HCT116 (cell line): Measurements from ENCODE around the gene ADORA1. TPM values are rescaled to one million over a fixed set of nuclear protein-coding genes. Genes with fewer than 3 reads are reported as not detected.

ENCODE experiments used
- ATAC-seq: fragments of 200-7000 bp; cut with Tn5 transposase; 2 replicates; pipeline ENCODE4 v1.9.1; 2020; ENCODE audit warnings: mild to moderate bottlenecking, moderate library complexity
- BruUV-seq: library from RNA; stranded (reverse); fragments of 400-500 nt; replicated peaks from 2 replicates; lab custom pipeline; 2021; lab: Mats Ljungman, UMichigan
- CTCF ChIA-PET: fragments of 300-600 bp; sonication (Branson Sonifier 250); formaldehyde crosslinking; loops from one replicate; lab custom pipeline; 2021; ENCODE audit warnings: antibody characterized with exemption; lab: Charles Lee
- POLR2A ChIA-PET: fragments of 300-600, 350-600 bp; sonication (Branson Sonifier 250); formaldehyde crosslinking; loops from one replicate; lab custom pipeline; 2021; ENCODE audit warnings: antibody characterized with exemption; lab: Charles Lee
- RAD21 ChIA-PET, 2 experiments: fragments of 300-600 bp; sonication (Branson Sonifier 250); formaldehyde crosslinking; loops; one replicate each; lab custom pipeline; 2023; ENCODE audit warnings: low total read pairs in 2 of 2; ENCODE audit not compliant: uncharacterized antibody in 2 of 2, unreplicated experiment in 2 of 2, low non-redundant PET in 1 of 2; lab: Charles Lee
- DNase-seq: peaks from one replicate; pipeline ENCODE4 v3.0.0-alpha.2; 2010; ENCODE audit warnings: low read depth, low spot score
- H2AFZ ChIP-seq: fragments of 200-600 bp; shearing (Covaris generic), sonication (generic); 2 replicates; pipeline ENCODE4 v1.6.1; 2017; ENCODE audit warnings: low read depth, mixed run types, mixed read lengths, antibody characterized with exemption, low read length; ENCODE audit not compliant: poor library complexity, severe bottlenecking
- H3K27ac ChIP-seq: 2 replicates; pipeline ENCODE4 v1.5.1; 2012; ENCODE audit warnings: low read depth, low read length
- H3K27me3 ChIP-seq: fragments of 200-600 bp; sonication (generic); 2 replicates; pipeline ENCODE4 v1.6.1; 2016; ENCODE audit warnings: mixed run types, low read length, mixed read lengths; ENCODE audit not compliant: insufficient read depth
- H3K36me3 ChIP-seq, 2 experiments: fragments of 200-500 bp in 1 of 2; fragments of 200-600 bp in 1 of 2; sonication (Bioruptor generic) in 1 of 2; sonication (generic) in 1 of 2; 2 replicates each; pipeline versions ENCODE4 v1.5.1 to v1.6.1; 2014 to 2016; ENCODE audit warnings: low read length in 2 of 2, inconsistent platforms in 1 of 2, mixed read lengths in 1 of 2, mixed run types in 1 of 2; ENCODE audit not compliant: insufficient read depth in 2 of 2, control insufficient read depth in 1 of 2
- H3K4me1 ChIP-seq, 2 experiments: fragments of 200-600 bp in 1 of 2; sonication (generic) in 1 of 2; 2 replicates each; pipeline versions ENCODE4 v1.5.1 to v1.6.1; 2012 to 2017; ENCODE audit warnings: low read length in 2 of 2, inconsistent platforms in 1 of 2, mild to moderate bottlenecking in 1 of 2, mixed read lengths in 1 of 2, mixed run types in 1 of 2, moderate library complexity in 1 of 2; ENCODE audit not compliant: insufficient read depth in 2 of 2, control insufficient read depth in 1 of 2
- H3K4me2 ChIP-seq: fragments of 200-600 bp; sonication (generic); 2 replicates; pipeline ENCODE4 v1.6.1; 2017; ENCODE audit warnings: mixed run types, low read length, mixed read lengths
- H3K4me3 ChIP-seq, 2 experiments: fragments of 200-600 bp in 1 of 2; sonication (generic) in 1 of 2; replicated peaks in 1 of 2; 2 replicates each; pipeline ENCODE4 v1.5.1; 2011 to 2016; ENCODE audit warnings: low read length in 2 of 2, control low read depth in 1 of 2, low read depth in 1 of 2, mild to moderate bottlenecking in 1 of 2, mixed read lengths in 1 of 2, mixed run types in 1 of 2
- H3K79me2 ChIP-seq: fragments of 200-600 bp; sonication (generic); 2 replicates; pipeline ENCODE4 v1.6.1; 2017; ENCODE audit warnings: mild to moderate bottlenecking, mixed run types, low read length, moderate library complexity, mixed read lengths; ENCODE audit not compliant: insufficient read depth
- H3K9ac ChIP-seq: fragments of 200-600 bp; sonication (generic); 2 replicates; pipeline ENCODE4 v1.6.1; 2016; ENCODE audit warnings: low read length, mixed read lengths
- H3K9me2 ChIP-seq: fragments of 200-600 bp; sonication (generic), shearing (Covaris generic); 2 replicates; pipeline ENCODE4 v1.6.1; 2017; ENCODE audit warnings: mixed run types, mild to moderate bottlenecking, moderate library complexity; ENCODE audit not compliant: insufficient read depth
- H3K9me3 ChIP-seq, 2 experiments: fragments of 200-500 bp in 1 of 2; fragments of 200-600 bp in 1 of 2; sonication (Bioruptor generic) in 1 of 2; sonication (generic) in 1 of 2; 2 replicates each; pipeline ENCODE4 v1.6.1; 2014 to 2017; ENCODE audit warnings: low read length in 2 of 2, mixed read lengths in 2 of 2, inconsistent platforms in 1 of 2, low read depth in 1 of 2, mild to moderate bottlenecking in 1 of 2, mixed run types in 1 of 2, moderate library complexity in 1 of 2; ENCODE audit not compliant: control insufficient read depth in 1 of 2, insufficient read depth in 1 of 2
- H4K20me1 ChIP-seq: fragments of 200-600 bp; sonication (generic), shearing (Covaris generic); 2 replicates; pipeline ENCODE4 v1.6.1; 2017; ENCODE audit warnings: mixed run types, mild to moderate bottlenecking, moderate library complexity; ENCODE audit not compliant: insufficient read depth
- CBX3 ChIP-seq: IDR thresholded peaks from 2 replicates; pipeline ENCODE4 v1.6.1; 2012; ENCODE audit warnings: low read depth
- EGR1 ChIP-seq: IDR thresholded peaks from 2 replicates; pipeline ENCODE4 v1.6.1; 2012; ENCODE audit warnings: low read depth
- ELF1 ChIP-seq: IDR thresholded peaks from 2 replicates; pipeline ENCODE4 v1.6.1; 2012; ENCODE audit warnings: low read depth, borderline replicate concordance
- JUND ChIP-seq: IDR thresholded peaks from 2 replicates; pipeline ENCODE4 v1.6.1; 2012
- POLR2A ChIP-seq: IDR thresholded peaks from 2 replicates; pipeline ENCODE4 v1.7.0; 2011; ENCODE audit warnings: borderline replicate concordance; ENCODE audit not compliant: insufficient read depth, insufficient read length; ENCODE audit errors: extremely low read depth
- SP1 ChIP-seq: IDR thresholded peaks from 2 replicates; pipeline ENCODE4 v1.6.1; 2012; ENCODE audit warnings: low read depth
- YY1 ChIP-seq: IDR thresholded peaks from 2 replicates; pipeline ENCODE4 v1.6.1; 2011; ENCODE audit warnings: low read length, low read depth, moderate library complexity, mild to moderate bottlenecking; ENCODE audit not compliant: insufficient replicate concordance; ENCODE audit errors: extremely low read depth
- ZFX ChIP-seq: fragments of 450-650 bp; IDR thresholded peaks from 2 replicates; pipeline ENCODE4 v1.6.1; 2017
- intact Hi-C: fragments of 100-400 bp; cut with micrococcal nuclease; formaldehyde crosslinking; loops from 2 replicates; pipeline ENCODE4 v1.10.0; 2022
- total RNA-seq: library from RNA; stranded (reverse); gene quantifications from one replicate; pipeline ENCODE4 v1.2.1, GENCODE V29; 2021; ENCODE audit not compliant: unreplicated experiment
- TF ChIP-seq, protein P1 (sequence below), 3 experiments: fragments of 200-600 bp in 1 of 3; sonication (generic) in 1 of 3; IDR thresholded peaks in 2 of 3; conservative IDR thresholded peaks in 1 of 3; 2 replicates each; pipeline ENCODE4 v1.5.1; 2012 to 2017; ENCODE audit warnings: low read depth in 2 of 3, low read length in 2 of 3, antibody characterized with exemption in 1 of 3, borderline replicate concordance in 1 of 3, control low read depth in 1 of 3, mild to moderate bottlenecking in 1 of 3, mixed read lengths in 1 of 3, mixed run types in 1 of 3, moderate library complexity in 1 of 3; ENCODE audit not compliant: insufficient read depth in 1 of 3
- TF ChIP-seq, protein P2 (sequence below): IDR thresholded peaks from 2 replicates; pipeline ENCODE4 v1.6.1; 2012; ENCODE audit warnings: low read depth

The ADORA1 gene
- total RNA-seq, 1 experiment from 2014 or later: 2.8 TPM

DNA sequence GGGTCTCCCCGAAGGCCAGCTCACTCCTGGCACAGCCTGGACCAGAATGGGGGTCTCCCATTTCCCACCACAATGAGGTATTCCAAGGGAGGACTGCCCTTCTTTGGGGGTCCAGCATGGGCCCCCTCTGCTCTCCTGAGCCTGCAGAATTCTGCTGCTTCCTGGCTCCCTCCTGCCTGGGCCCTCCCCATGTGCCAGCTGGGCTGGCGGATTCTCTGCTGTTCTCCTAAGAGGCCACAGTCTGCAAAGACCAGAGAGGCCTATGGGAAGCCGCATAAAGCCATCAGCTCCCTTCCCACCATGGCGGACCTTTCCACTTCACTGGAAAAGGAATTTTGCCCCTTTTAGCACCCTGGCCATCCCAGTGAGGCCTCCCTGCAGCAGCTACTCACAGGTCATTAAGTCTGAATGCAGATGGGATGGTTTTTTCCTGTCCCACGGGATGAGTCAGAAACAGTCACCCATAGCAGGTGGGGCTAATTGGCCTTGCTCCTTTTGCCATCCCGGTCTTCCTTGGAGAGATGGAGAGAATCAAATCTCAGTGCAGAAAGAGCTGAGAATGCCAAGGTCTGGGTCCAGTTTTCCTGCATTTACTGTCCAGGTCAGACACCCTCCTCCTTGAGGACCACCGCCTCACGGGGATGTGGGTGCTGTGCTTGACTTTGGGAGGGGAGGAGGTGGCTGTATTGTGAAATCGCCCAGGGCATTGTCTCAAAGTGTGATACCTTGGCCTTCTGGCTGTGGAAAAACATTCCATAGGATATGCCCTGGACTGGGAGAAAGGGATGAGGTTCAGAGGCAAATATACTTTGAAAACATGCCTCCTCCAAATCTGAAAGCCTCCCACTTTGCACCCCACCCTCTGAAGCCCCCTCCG is 24.9 kb downstream of the ADORA1 start (continued):
- TF ChIP-seq, protein P1, sequence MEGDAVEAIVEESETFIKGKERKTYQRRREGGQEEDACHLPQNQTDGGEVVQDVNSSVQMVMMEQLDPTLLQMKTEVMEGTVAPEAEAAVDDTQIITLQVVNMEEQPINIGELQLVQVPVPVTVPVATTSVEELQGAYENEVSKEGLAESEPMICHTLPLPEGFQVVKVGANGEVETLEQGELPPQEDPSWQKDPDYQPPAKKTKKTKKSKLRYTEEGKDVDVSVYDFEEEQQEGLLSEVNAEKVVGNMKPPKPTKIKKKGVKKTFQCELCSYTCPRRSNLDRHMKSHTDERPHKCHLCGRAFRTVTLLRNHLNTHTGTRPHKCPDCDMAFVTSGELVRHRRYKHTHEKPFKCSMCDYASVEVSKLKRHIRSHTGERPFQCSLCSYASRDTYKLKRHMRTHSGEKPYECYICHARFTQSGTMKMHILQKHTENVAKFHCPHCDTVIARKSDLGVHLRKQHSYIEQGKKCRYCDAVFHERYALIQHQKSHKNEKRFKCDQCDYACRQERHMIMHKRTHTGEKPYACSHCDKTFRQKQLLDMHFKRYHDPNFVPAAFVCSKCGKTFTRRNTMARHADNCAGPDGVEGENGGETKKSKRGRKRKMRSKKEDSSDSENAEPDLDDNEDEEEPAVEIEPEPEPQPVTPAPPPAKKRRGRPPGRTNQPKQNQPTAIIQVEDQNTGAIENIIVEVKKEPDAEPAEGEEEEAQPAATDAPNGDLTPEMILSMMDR (IDR thresholded peaks at IDR 0.05 in 2 of 3, conservative IDR thresholded peaks at IDR 0.05 in 1 of 3; ENCODE audit: borderline replicate concordance in 1 of 3, insufficient read depth in 1 of 3, low read depth in 2 of 3, low read length in 2 of 3): no peak
- TF ChIP-seq YY1 (no peak), POLR2A (no peak)

DNA sequence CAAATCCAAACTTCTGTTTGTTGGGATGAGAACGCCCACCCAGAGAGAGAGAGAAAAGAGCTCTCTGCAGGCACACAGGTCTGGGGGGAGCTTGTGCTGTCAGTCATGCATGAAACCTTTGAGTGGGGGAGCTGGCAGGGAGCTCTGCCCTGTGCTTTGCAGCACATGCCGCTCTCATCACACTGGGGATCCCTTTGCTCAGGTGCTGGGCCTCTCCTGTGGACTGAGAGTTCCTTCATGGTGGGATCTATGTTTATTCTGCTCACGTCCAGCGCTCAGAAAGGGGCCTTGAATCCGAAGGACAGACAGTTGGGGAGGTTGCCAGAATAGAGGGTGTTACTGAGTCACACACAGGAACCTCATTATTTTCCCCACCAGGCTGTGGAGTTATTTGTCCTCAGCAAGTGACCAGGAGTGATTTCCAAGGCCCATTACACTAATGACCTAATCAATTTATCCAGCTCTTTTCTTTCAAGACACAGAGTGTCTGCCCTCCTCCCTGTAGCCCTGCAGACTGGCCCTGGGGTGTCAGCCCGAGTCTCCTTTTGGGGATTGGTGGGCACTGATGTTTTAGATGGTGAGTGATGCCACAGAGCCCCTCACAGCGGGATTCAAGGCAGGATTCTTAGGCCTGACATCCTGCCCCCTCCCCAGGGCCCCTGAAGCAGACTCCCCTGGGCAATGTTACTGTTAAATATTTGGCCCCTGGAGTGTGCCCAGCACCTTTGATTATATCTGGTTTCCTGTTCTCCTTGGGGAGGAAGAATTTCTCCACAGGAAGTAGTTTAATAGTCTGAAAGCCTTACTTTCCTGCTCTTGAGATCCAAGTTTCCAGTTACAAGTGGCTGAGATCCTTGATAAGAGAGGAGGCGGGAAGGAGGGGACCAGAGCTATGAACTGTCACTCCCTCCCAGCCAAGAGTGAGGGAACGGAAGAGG is 25.8 kb downstream of the ADORA1 start:
- Histone ChIP-seq H3K27me3 (no peaks in the 10 kb centered on the region), H3K27ac (no peak overlapping the region), H3K4me2 (0 out of 2 replicates have a peak overlapping the region, but pooled peaks have one; percentile 16), H3K9me3 (no peaks in the 10 kb centered on the region), H3K9me2 (no peaks in the 10 kb centered on the region), H2AFZ (no peak overlapping the region), H3K36me3 (no peaks in the 10 kb centered on the region), H3K79me2 (no peaks in the 10 kb centered on the region), H3K9ac (no peak overlapping the region), H4K20me1 (no peaks in the 10 kb centered on the region), H3K4me1 (peaks cover 3 to 33% of the 10 kb centered on the region in 2 experiments; a peak in 3 of 4 replicates), H3K4me3 (no peak overlapping the region)
- TF ChIP-seq JUND (no peak), SP1 (no peak), ELF1 (no peak), CBX3 (no peak), ZFX (no peak), EGR1 (no peak)
- TF ChIP-seq, protein P2, sequence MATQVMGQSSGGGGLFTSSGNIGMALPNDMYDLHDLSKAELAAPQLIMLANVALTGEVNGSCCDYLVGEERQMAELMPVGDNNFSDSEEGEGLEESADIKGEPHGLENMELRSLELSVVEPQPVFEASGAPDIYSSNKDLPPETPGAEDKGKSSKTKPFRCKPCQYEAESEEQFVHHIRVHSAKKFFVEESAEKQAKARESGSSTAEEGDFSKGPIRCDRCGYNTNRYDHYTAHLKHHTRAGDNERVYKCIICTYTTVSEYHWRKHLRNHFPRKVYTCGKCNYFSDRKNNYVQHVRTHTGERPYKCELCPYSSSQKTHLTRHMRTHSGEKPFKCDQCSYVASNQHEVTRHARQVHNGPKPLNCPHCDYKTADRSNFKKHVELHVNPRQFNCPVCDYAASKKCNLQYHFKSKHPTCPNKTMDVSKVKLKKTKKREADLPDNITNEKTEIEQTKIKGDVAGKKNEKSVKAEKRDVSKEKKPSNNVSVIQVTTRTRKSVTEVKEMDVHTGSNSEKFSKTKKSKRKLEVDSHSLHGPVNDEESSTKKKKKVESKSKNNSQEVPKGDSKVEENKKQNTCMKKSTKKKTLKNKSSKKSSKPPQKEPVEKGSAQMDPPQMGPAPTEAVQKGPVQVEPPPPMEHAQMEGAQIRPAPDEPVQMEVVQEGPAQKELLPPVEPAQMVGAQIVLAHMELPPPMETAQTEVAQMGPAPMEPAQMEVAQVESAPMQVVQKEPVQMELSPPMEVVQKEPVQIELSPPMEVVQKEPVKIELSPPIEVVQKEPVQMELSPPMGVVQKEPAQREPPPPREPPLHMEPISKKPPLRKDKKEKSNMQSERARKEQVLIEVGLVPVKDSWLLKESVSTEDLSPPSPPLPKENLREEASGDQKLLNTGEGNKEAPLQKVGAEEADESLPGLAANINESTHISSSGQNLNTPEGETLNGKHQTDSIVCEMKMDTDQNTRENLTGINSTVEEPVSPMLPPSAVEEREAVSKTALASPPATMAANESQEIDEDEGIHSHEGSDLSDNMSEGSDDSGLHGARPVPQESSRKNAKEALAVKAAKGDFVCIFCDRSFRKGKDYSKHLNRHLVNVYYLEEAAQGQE: no peak
- ChIA-PET RAD21 (no interaction called here), CTCF (interaction anchor here (1.0 to 1.4 kb wide), 2 partner anchors 13 to 19 kb away, joined by 3 read pairs; no protein-coding TSS in a partner anchor), POLR2A (no interaction called here)
- intact Hi-C loops: no loop called here
- DNase-seq (no peak), ATAC-seq (no peak)
- no TSS peak for BruUV-seq
